ENCODE results near the gene DCTN3.

The DCTN3 gene

GRCh38 chr9:34568774-34569173, 51.5 kb downstream of the DCTN3 start:
- Histone ChIP-seq H2AFZ (ENCODE audit: low read length) (no peak overlapping the region), H3K9ac (ENCODE audit: low read depth, low read length, poor library complexity, severe bottlenecking) (no peak overlapping the region), H3K4me2 (ENCODE audit: low read depth, low read length, poor library complexity, severe bottlenecking) (no peak overlapping the region), H3K4me3 (ENCODE audit: low read length, poor library complexity, severe bottlenecking) (no peak overlapping the region), H3F3A (ENCODE audit: low read depth) (no peaks in the 10 kb centered on the region), H3K36me3 (ENCODE audit: insufficient read depth, low read length) (no peaks in the 10 kb centered on the region), H3K9me3 (ENCODE audit: insufficient read depth, low read depth, low read length) (no peaks in the 10 kb centered on the region), H3K9me2 (replicated peaks; ENCODE audit: low read depth, low read length) (no peaks in the 10 kb centered on the region), H4K20me1 (ENCODE audit: insufficient read depth, low read length, poor library complexity, severe bottlenecking) (no peaks in the 10 kb centered on the region), H3K27me3 (ENCODE audit: insufficient read depth, low read length, poor library complexity, severe bottlenecking) (no peaks in the 10 kb centered on the region), H3K4me1 (ENCODE audit: insufficient read depth, low read length, poor library complexity, severe bottlenecking) (no peaks in the 10 kb centered on the region), H3K79me2 (ENCODE audit: insufficient read depth, low read length) (no peaks in the 10 kb centered on the region)
- no peak for TF ChIP-seq CTCF (conservative IDR thresholded peaks at IDR 0.05; ENCODE audit: low read length)
- no peak for TF ChIP-seq EZH2phosphoT487 (IDR thresholded peaks at IDR 0.05; ENCODE audit: borderline replicate concordance)

- H3K36me3 ChIP-seq (ENCODE audit: insufficient read depth, low read length) = no peaks in the 10 kb centered on the region
- no peaks in the 10 kb centered on the region for H3K79me2 ChIP-seq (ENCODE audit: insufficient read depth, low read length)
- H3K27me3 ChIP-seq (ENCODE audit: insufficient read depth, low read length, poor library complexity, severe bottlenecking) = no peaks in the 10 kb centered on the region
- no peak overlapping the region for H3K4me2 ChIP-seq (ENCODE audit: low read depth, low read length, poor library complexity, severe bottlenecking)
- H3K4me1 ChIP-seq (ENCODE audit: insufficient read depth, low read length, poor library complexity, severe bottlenecking) = no peaks in the 10 kb centered on the region
- H3K9me2 ChIP-seq (replicated peaks; ENCODE audit: low read depth, low read length) = no peaks in the 10 kb centered on the region
- no peaks in the 10 kb centered on the region for H3F3A ChIP-seq (ENCODE audit: low read depth)
- H4K20me1 ChIP-seq (ENCODE audit: insufficient read depth, low read length, poor library complexity, severe bottlenecking) = no peaks in the 10 kb centered on the region
- H3K9ac ChIP-seq (ENCODE audit: low read depth, low read length, poor library complexity, severe bottlenecking) = no peak overlapping the region
- no peak for TF ChIP-seq EZH2phosphoT487 (IDR thresholded peaks at IDR 0.05; ENCODE audit: borderline replicate concordance)
- H3K4me3 ChIP-seq (ENCODE audit: low read length, poor library complexity, severe bottlenecking) = no peak overlapping the region
- H2AFZ ChIP-seq (ENCODE audit: low read length) = no peak overlapping the region
- no peaks in the 10 kb centered on the region for H3K9me3 ChIP-seq (ENCODE audit: insufficient read depth, low read depth, low read length)
Measured at GRCh38 chr9:34568133-34568532, 52.2 kb downstream of the DCTN3 start.

GRCh38 chr9:34566972-34567371, 53.3 kb downstream of the DCTN3 start:
- Histone ChIP-seq H4K20me1 (ENCODE audit: insufficient read depth, low read length, poor library complexity, severe bottlenecking) (no peaks in the 10 kb centered on the region), H3K9me3 (ENCODE audit: insufficient read depth, low read depth, low read length) (no peaks in the 10 kb centered on the region), H3F3A (ENCODE audit: low read depth) (no peaks in the 10 kb centered on the region), H3K4me3 (ENCODE audit: low read length, poor library complexity, severe bottlenecking) (no peak overlapping the region), H3K9me2 (replicated peaks; ENCODE audit: low read depth, low read length) (no peaks in the 10 kb centered on the region), H3K4me1 (ENCODE audit: insufficient read depth, low read length, poor library complexity, severe bottlenecking) (no peaks in the 10 kb centered on the region), H3K4me2 (ENCODE audit: low read depth, low read length, poor library complexity, severe bottlenecking) (no peak overlapping the region), H3K9ac (ENCODE audit: low read depth, low read length, poor library complexity, severe bottlenecking) (no peak overlapping the region), H3K27me3 (ENCODE audit: insufficient read depth, low read length, poor library complexity, severe bottlenecking) (no peaks in the 10 kb centered on the region), H3K36me3 (ENCODE audit: insufficient read depth, low read length) (no peaks in the 10 kb centered on the region), H3K79me2 (ENCODE audit: insufficient read depth, low read length) (no peaks in the 10 kb centered on the region), H2AFZ (ENCODE audit: low read length) (no peak overlapping the region)
- TF ChIP-seq CTCF (conservative IDR thresholded peaks at IDR 0.05; ENCODE audit: low read length) (no peak), EZH2phosphoT487 (IDR thresholded peaks at IDR 0.05; ENCODE audit: borderline replicate concordance) (no peak)

GRCh38 chr9:34566322-34566721, 54.0 kb downstream of the DCTN3 start:
- Histone ChIP-seq H3K4me2 (ENCODE audit: low read depth, low read length, poor library complexity, severe bottlenecking) (no peak overlapping the region), H4K20me1 (ENCODE audit: insufficient read depth, low read length, poor library complexity, severe bottlenecking) (no peaks in the 10 kb centered on the region), H3K79me2 (ENCODE audit: insufficient read depth, low read length) (no peaks in the 10 kb centered on the region), H3K36me3 (ENCODE audit: insufficient read depth, low read length) (no peaks in the 10 kb centered on the region), H2AFZ (ENCODE audit: low read length) (no peak overlapping the region), H3K27me3 (ENCODE audit: insufficient read depth, low read length, poor library complexity, severe bottlenecking) (no peaks in the 10 kb centered on the region), H3K9me2 (replicated peaks; ENCODE audit: low read depth, low read length) (no peaks in the 10 kb centered on the region), H3K9me3 (ENCODE audit: insufficient read depth, low read depth, low read length) (no peaks in the 10 kb centered on the region), H3K9ac (ENCODE audit: low read depth, low read length, poor library complexity, severe bottlenecking) (no peak overlapping the region), H3F3A (ENCODE audit: low read depth) (no peaks in the 10 kb centered on the region), H3K4me3 (ENCODE audit: low read length, poor library complexity, severe bottlenecking) (no peak overlapping the region), H3K4me1 (ENCODE audit: insufficient read depth, low read length, poor library complexity, severe bottlenecking) (no peaks in the 10 kb centered on the region)
- TF ChIP-seq CTCF (conservative IDR thresholded peaks at IDR 0.05; ENCODE audit: low read length) = no peak
- no peak for TF ChIP-seq EZH2phosphoT487 (IDR thresholded peaks at IDR 0.05; ENCODE audit: borderline replicate concordance)
